ENCODE results near the gene VPS41. TPM values are rescaled to one million over a fixed set of nuclear protein-coding genes. Genes with fewer than 3 reads are reported as not detected.

VPS41 gene
- polyA plus RNA-seq, 3 donors = 12.7 to 62.2 (median 56.7) TPM

DNA sequence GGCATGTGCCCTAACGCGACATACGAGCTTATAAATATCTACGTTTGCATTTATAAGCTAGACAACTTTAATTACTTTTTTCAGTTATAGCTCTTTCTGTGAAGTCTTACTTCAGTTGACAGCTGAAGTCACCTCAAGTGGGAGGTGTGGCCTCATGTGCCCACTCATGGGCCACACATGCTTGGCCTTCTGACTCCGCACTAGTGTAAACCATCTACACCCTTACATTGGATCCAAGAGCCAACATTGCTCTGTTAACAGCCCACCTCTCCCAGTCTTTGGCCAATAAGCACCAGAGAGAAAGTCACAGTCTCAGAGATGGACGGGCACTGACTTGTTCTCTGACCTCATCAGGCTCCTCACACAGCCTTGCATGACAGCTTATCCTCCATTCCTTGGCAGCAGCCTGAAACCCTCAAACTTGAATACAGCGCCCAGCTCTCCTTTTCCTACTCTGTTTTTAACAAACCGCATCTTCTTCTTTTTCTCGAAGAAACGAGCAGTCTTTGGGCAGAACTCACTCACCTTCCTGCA is 206.9 kb downstream of the VPS41 start:
- no peaks in the 10 kb centered on the region for H3K27me3 ChIP-seq (ENCODE audit: control insufficient read depth in 2 of 2, insufficient read depth in 2 of 2, low read length in 2 of 2)
- no peaks in the 10 kb centered on the region for H3K4me1 ChIP-seq (ENCODE audit: control insufficient read depth in 1 of 2, insufficient read depth in 2 of 2, low read length in 2 of 2)
- no peak overlapping the region for H3K4me2 ChIP-seq (replicated peaks; ENCODE audit: extremely low read depth, low read length, poor library complexity, severe bottlenecking)
- no peak for DNase-seq
- no peaks in the 10 kb centered on the region for H3K79me2 ChIP-seq (ENCODE audit: insufficient read depth, low read length)
- H4K20me1 ChIP-seq (ENCODE audit: insufficient read depth, low read length) = no peaks in the 10 kb centered on the region
- TF ChIP-seq, protein P1, sequence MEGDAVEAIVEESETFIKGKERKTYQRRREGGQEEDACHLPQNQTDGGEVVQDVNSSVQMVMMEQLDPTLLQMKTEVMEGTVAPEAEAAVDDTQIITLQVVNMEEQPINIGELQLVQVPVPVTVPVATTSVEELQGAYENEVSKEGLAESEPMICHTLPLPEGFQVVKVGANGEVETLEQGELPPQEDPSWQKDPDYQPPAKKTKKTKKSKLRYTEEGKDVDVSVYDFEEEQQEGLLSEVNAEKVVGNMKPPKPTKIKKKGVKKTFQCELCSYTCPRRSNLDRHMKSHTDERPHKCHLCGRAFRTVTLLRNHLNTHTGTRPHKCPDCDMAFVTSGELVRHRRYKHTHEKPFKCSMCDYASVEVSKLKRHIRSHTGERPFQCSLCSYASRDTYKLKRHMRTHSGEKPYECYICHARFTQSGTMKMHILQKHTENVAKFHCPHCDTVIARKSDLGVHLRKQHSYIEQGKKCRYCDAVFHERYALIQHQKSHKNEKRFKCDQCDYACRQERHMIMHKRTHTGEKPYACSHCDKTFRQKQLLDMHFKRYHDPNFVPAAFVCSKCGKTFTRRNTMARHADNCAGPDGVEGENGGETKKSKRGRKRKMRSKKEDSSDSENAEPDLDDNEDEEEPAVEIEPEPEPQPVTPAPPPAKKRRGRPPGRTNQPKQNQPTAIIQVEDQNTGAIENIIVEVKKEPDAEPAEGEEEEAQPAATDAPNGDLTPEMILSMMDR (IDR thresholded peaks at IDR 0.05) = no peak
- no peaks in the 10 kb centered on the region for H3K9me3 ChIP-seq (replicated peaks in 1 of 2; ENCODE audit: control insufficient read depth in 1 of 2, insufficient read depth in 1 of 2, low read length in 2 of 2)
- H3K27me3 Mint-ChIP-seq (ENCODE audit: low read depth in 3 of 3) = peaks cover 0 to 9% (median 2%) of the 10 kb centered on the region in 3 donors
- H3K27ac ChIP-seq (ENCODE audit: low read depth in 1 of 2, low read length in 2 of 2) = no peak overlapping the region
- intact Hi-C loops (cut with micrococcal nuclease) = no loop called here
- H3K36me3 Mint-ChIP-seq = no peaks in the 10 kb centered on the region
- H3K27ac Mint-ChIP-seq = no peak overlapping the region
- WGBS (ENCODE audit: insufficient coverage) = 91% methylated on average over 10 of the region's 10 CpGs
- H3K36me3 ChIP-seq (replicated peaks in 1 of 2; ENCODE audit: control insufficient read depth in 1 of 2, insufficient read depth in 2 of 2, low read length in 2 of 2) = no peaks in the 10 kb centered on the region
- H3K9me3 Mint-ChIP-seq = peaks cover 0 to 5% (median 2%) of the 10 kb centered on the region in 7 donors
- no peak overlapping the region for H3K4me3 ChIP-seq (replicated peaks in 1 of 3; ENCODE audit: low read depth in 2 of 3, low read length in 3 of 3)
- no peak overlapping the region for H2AFZ ChIP-seq (ENCODE audit: insufficient read depth, low read depth, low read length, poor library complexity, severe bottlenecking)
- peaks cover 3% of the 10 kb centered on the region for H3K4me1 Mint-ChIP-seq
- H3K4me3 Mint-ChIP-seq = no peak overlapping the region
- H3K9ac ChIP-seq (ENCODE audit: insufficient read depth, low read length, poor library complexity, severe bottlenecking) = no peak overlapping the region

DNA sequence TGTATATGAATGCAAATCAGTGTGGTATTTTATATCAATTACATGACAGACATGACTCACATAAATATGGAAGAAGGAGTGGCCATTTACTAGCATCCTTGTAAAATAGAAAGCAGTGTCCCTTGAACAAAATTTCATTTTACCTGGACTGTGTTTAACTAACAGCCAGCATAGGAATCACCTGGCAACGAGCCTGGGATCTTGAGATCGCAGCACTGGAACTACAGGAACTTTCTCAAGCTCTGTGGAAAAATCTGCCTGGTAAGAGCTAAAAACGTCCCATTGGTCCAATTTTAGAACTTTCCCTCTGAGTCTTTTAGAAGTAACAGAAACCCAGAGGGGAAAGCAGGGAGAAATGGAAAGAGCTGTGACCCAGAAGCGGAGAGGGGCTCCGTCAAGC is 208.9 kb downstream of the VPS41 start:
- Histone ChIP-seq H3K27me3 (ENCODE audit: control insufficient read depth in 2 of 2, insufficient read depth in 2 of 2, low read length in 2 of 2) (no peaks in the 10 kb centered on the region), H3K4me1 (ENCODE audit: control insufficient read depth in 1 of 2, insufficient read depth in 2 of 2, low read length in 2 of 2) (no peaks in the 10 kb centered on the region), H3K36me3 (replicated peaks in 1 of 2; ENCODE audit: control insufficient read depth in 1 of 2, insufficient read depth in 2 of 2, low read length in 2 of 2) (no peaks in the 10 kb centered on the region), H3K9me3 (replicated peaks in 1 of 2; ENCODE audit: control insufficient read depth in 1 of 2, insufficient read depth in 1 of 2, low read length in 2 of 2) (no peaks in the 10 kb centered on the region), H3K27ac (ENCODE audit: low read depth in 1 of 2, low read length in 2 of 2) (no peak overlapping the region), H3K4me3 (replicated peaks in 1 of 3; ENCODE audit: low read depth in 2 of 3, low read length in 3 of 3) (no peak overlapping the region), H2AFZ (ENCODE audit: insufficient read depth, low read depth, low read length, poor library complexity, severe bottlenecking) (no peak overlapping the region), H3K4me2 (replicated peaks; ENCODE audit: extremely low read depth, low read length, poor library complexity, severe bottlenecking) (no peak overlapping the region), H4K20me1 (ENCODE audit: insufficient read depth, low read length) (no peaks in the 10 kb centered on the region), H3K79me2 (ENCODE audit: insufficient read depth, low read length) (no peaks in the 10 kb centered on the region), H3K9ac (ENCODE audit: insufficient read depth, low read length, poor library complexity, severe bottlenecking) (no peak overlapping the region)
- Mint-ChIP-seq H3K4me1 (peaks cover 3% of the 10 kb centered on the region), H3K27ac (no peak overlapping the region), H3K9me3 (peaks cover 0 to 10% (median 3%) of the 10 kb centered on the region in 7 donors), H3K36me3 (no peaks in the 10 kb centered on the region), H3K4me3 (no peak overlapping the region), H3K27me3 (ENCODE audit: low read depth in 3 of 3) (peaks cover 0 to 9% (median 2%) of the 10 kb centered on the region in 3 donors)
- WGBS (ENCODE audit: insufficient coverage) = 89% methylated on average over 3 of the region's 5 CpGs
- DNase-seq = no peak
- TF ChIP-seq, protein P1 (IDR thresholded peaks at IDR 0.05) = no peak
- intact Hi-C loops (cut with micrococcal nuclease) = no loop called here

Data from CD14-positive monocyte (primary cell).